SK-N-SH (cell line): Measurements from ENCODE around the gene ACSM2A. TPM values are rescaled to one million over a fixed set of nuclear protein-coding genes. Genes with fewer than 3 reads are reported as not detected.
"Not testable (repeated sequence)": the region's sequence is repeated elsewhere in the genome, so short reads cannot be mapped to it uniquely, and the experiment has no call there.

Experiments used
- CTCF ChIA-PET: fragments of 300-600, 350-600 bp; formaldehyde crosslinking; extraction: SDS; loops from one replicate; lab custom pipeline; 2021; lab: Yijun Ruan, JAX
- POLR2A ChIA-PET: fragments of 350-600 bp; sonication (Branson Sonifier 250); formaldehyde crosslinking; extraction: SDS; loops from one replicate; lab custom pipeline; 2020; ENCODE audit warnings: antibody characterized with exemption, inconsistent platforms; lab: Yijun Ruan, JAX
- DNase-seq: peaks from one replicate; pipeline ENCODE4 v3.0.0; 2012
- H2AFZ ChIP-seq: fragments of 200-600 bp; sonication (generic); 2 replicates; pipeline ENCODE4 v1.8.1; 2016; ENCODE audit warnings: antibody characterized with exemption, mild to moderate bottlenecking, low read depth
- H3F3A ChIP-seq: fragments of 200-600 bp; sonication (generic); replicated peaks from 2 replicates; pipeline ENCODE3; 2016; ENCODE audit warnings: antibody characterized with exemption, mild to moderate bottlenecking; ENCODE audit not compliant: insufficient read depth
- H3K27ac ChIP-seq, 2 experiments: fragments of 200-500 bp in 1 of 2; fragments of 200-600 bp in 1 of 2; sonication (Bioruptor generic) in 1 of 2; sonication (generic), shearing (Covaris generic) in 1 of 2; 2 replicates each; pipeline versions ENCODE4 v1.5.1 to v1.6.1; 2014 to 2016; ENCODE audit warnings: low read depth in 2 of 2, inconsistent platforms in 1 of 2, low read length in 1 of 2, mild to moderate bottlenecking in 1 of 2, mixed read lengths in 1 of 2
- H3K27me3 ChIP-seq: fragments of 200-600 bp; sonication (generic), shearing (Covaris generic); 2 replicates; pipeline ENCODE4 v1.6.1; 2016; ENCODE audit warnings: mixed run types; ENCODE audit not compliant: insufficient read depth
- H3K36me3 ChIP-seq, 2 experiments: fragments of 200-500 bp in 1 of 2; fragments of 200-600 bp in 1 of 2; sonication (Bioruptor generic) in 1 of 2; sonication (generic) in 1 of 2; replicated peaks in 1 of 2; 2 replicates each; pipeline versions ENCODE3 to v1.5.1; 2014 to 2016; ENCODE audit warnings: low read length in 1 of 2, mild to moderate bottlenecking in 1 of 2; ENCODE audit not compliant: insufficient read depth in 2 of 2, control insufficient read depth in 1 of 2
- H3K4me1 ChIP-seq, 2 experiments: fragments of 200-500 bp in 1 of 2; fragments of 200-600 bp in 1 of 2; sonication (Bioruptor generic) in 1 of 2; sonication (generic), shearing (Covaris generic) in 1 of 2; 2 replicates each; pipeline versions ENCODE4 v1.5.1 to v1.6.1; 2014 to 2016; ENCODE audit warnings: low read depth in 1 of 2, low read length in 1 of 2, mixed run types in 1 of 2; ENCODE audit not compliant: insufficient read depth in 2 of 2, control insufficient read depth in 1 of 2
- H3K4me2 ChIP-seq: fragments of 200-600 bp; sonication (generic), shearing (Covaris generic); 2 replicates; pipeline ENCODE4 v1.6.1; 2017; ENCODE audit warnings: mixed run types
- H3K4me3 ChIP-seq, 2 experiments: fragments of 200-500 bp in 1 of 2; fragments of 200-600 bp in 1 of 2; sonication (Bioruptor generic) in 1 of 2; sonication (generic), shearing (Covaris generic) in 1 of 2; 2 replicates each; pipeline versions ENCODE4 v1.5.1 to v1.8.1; 2014 to 2016; ENCODE audit warnings: low read depth in 2 of 2, inconsistent platforms in 1 of 2, low read length in 1 of 2, mild to moderate bottlenecking in 1 of 2, mixed read lengths in 1 of 2, moderate library complexity in 1 of 2
- H3K79me2 ChIP-seq: fragments of 200-600 bp; sonication (generic); 2 replicates; pipeline ENCODE4 v1.8.1; 2017; ENCODE audit warnings: mild to moderate bottlenecking; ENCODE audit not compliant: insufficient read depth
- H3K9ac ChIP-seq: fragments of 200-600 bp; sonication (generic); 2 replicates; pipeline ENCODE4 v1.6.1; 2017; ENCODE audit warnings: mixed run types
- H3K9me2 ChIP-seq: fragments of 200-600 bp; sonication (generic); 2 replicates; pipeline ENCODE4 v1.6.1; 2017; ENCODE audit warnings: mixed run types
- H3K9me3 ChIP-seq: fragments of 200-600 bp; sonication (generic); 2 replicates; pipeline ENCODE4 v1.6.1; 2017; ENCODE audit warnings: mixed run types, mild to moderate bottlenecking, moderate library complexity
- H4K20me1 ChIP-seq: fragments of 200-600 bp; sonication (generic); 2 replicates; pipeline ENCODE4 v1.6.1; 2017; ENCODE audit warnings: mild to moderate bottlenecking, mixed run types; ENCODE audit not compliant: insufficient read depth
- FOXM1 ChIP-seq: IDR thresholded peaks from 2 replicates; pipeline ENCODE4 v1.4.0; 2012; ENCODE audit warnings: low read depth, mild to moderate bottlenecking
- IRF3 ChIP-seq: fragments of 150-350 bp; IDR thresholded peaks from 2 replicates; pipeline ENCODE4 v1.6.1; 2016; ENCODE audit warnings: mild to moderate bottlenecking, low read depth, low read length
- MEF2A ChIP-seq: IDR thresholded peaks from 2 replicates; pipeline ENCODE4 v1.4.0; 2012; ENCODE audit warnings: low read depth, borderline replicate concordance
- MXI1 ChIP-seq: IDR thresholded peaks from 2 replicates; pipeline ENCODE4 v1.6.1; 2012; ENCODE audit warnings: mild to moderate bottlenecking, low read depth, low read length, improper control_type of control experiment
- NFIC ChIP-seq: IDR thresholded peaks from 2 replicates; pipeline ENCODE4 v1.4.0; 2012; ENCODE audit warnings: borderline replicate concordance
- POLR2AphosphoS5 ChIP-seq: IDR thresholded peaks from 2 replicates; pipeline ENCODE4 v1.6.1; 2012; ENCODE audit warnings: low read depth, low read length
- RCOR1 ChIP-seq: fragments of 150-350 bp; IDR thresholded peaks from 2 replicates; pipeline ENCODE4 v1.6.1; 2017; ENCODE audit warnings: antibody characterized with exemption, low read length
- REST ChIP-seq: IDR thresholded peaks from 2 replicates; pipeline ENCODE4 v1.6.1; 2012; ENCODE audit warnings: mild to moderate bottlenecking, low read depth, low read length, moderate library complexity
- RXRA ChIP-seq: IDR thresholded peaks from 2 replicates; pipeline ENCODE4 v1.4.0; 2012; ENCODE audit warnings: low read depth, mild to moderate bottlenecking, borderline replicate concordance
- TEAD4 ChIP-seq: IDR thresholded peaks from 2 replicates; pipeline ENCODE4 v1.4.0; 2012; ENCODE audit warnings: mild to moderate bottlenecking, borderline replicate concordance; ENCODE audit not compliant: insufficient read depth
- YY1 ChIP-seq: IDR thresholded peaks from 2 replicates; pipeline ENCODE4 v1.4.0; 2012; ENCODE audit warnings: low read depth, mild to moderate bottlenecking
- WGBS: methylation state at CpG from one replicate; pipeline ENCODE4 v1.1.6; 2017; ENCODE audit warnings: low lambda C conversion rate; 5-methylcytosine and 5-hydroxymethylcytosine counted together
- polyA plus RNA-seq, 3 experiments: library from polyadenylated mRNA; depleted of rRNA; stranded (reverse); fragments of >200 nt; gene quantifications; 2 replicates each; pipeline ENCODE4 v1.2.3, GENCODE V29; 2012

The ACSM2A gene
- polyA plus RNA-seq, 1 of the 3 experiments (the other 2 are of a cell fraction), result not detected

GRCh38 chr16:20441191-20441590, 10.1 kb upstream of the ACSM2A start:
- H3K4me1 ChIP-seq, result no peaks in the 10 kb centered on the region
- POLR2A ChIA-PET, result no interaction called here
- TF ChIP-seq NFIC (no peak), YY1 (no peak), FOXM1 (no peak), MXI1 (no peak), REST (no peak), POLR2AphosphoS5 (no peak), TEAD4 (no peak), RXRA (no peak), RCOR1 (no peak), MEF2A (no peak), IRF3 (no peak)
- no peaks in the 10 kb centered on the region for H3K9me3 ChIP-seq
- H3K4me3 ChIP-seq, result no peak overlapping the region
- H2AFZ ChIP-seq, result no peak overlapping the region
- no peaks in the 10 kb centered on the region for H3K9me2 ChIP-seq
- H3K36me3 ChIP-seq, result no peaks in the 10 kb centered on the region
- CTCF ChIA-PET, result no interaction called here
- H4K20me1 ChIP-seq, result no peaks in the 10 kb centered on the region
- 3% methylated on average over 3 of the region's 3 CpGs for WGBS
- no peak for DNase-seq
- no peaks in the 10 kb centered on the region for H3K27me3 ChIP-seq
- peak overlapping the region in 1 of 2 experiments; percentile 79; a peak in 2 of 4 replicates for H3K27ac ChIP-seq
- no peak overlapping the region for H3K4me2 ChIP-seq
- H3K79me2 ChIP-seq, result no peaks in the 10 kb centered on the region
- peak overlapping the region; percentile 33; the same call in 1 of the 2 replicates for H3K9ac ChIP-seq
- peaks cover 12% of the 10 kb centered on the region for H3F3A ChIP-seq

GRCh38 chr16:20441859-20442258, 9.5 kb upstream of the ACSM2A start:
- DNase-seq, H3K79me2 ChIP-seq, H3K4me1 ChIP-seq, H3K4me2 ChIP-seq, H3K27me3 ChIP-seq, H2AFZ ChIP-seq, H4K20me1 ChIP-seq, CTCF ChIA-PET, POLR2A ChIA-PET, H3K36me3 ChIP-seq, H3K9me3 ChIP-seq, H3K4me3 ChIP-seq, H3K9me2 ChIP-seq, H3K9ac ChIP-seq: not testable (repeated sequence)
- Histone ChIP-seq H3F3A (peaks cover 12% of the 10 kb centered on the region), H3K27ac (peak overlapping the region in 1 of 2 experiments; percentile 79; a peak in 1 of 4 replicates)
- 43% methylated on average over 2 of the region's 4 CpGs for WGBS

GRCh38 chr16:20446652-20447393, 4.5 kb upstream of the ACSM2A start:
- DNase-seq, H3K4me2 ChIP-seq, H3F3A ChIP-seq, H3K27me3 ChIP-seq, H3K4me1 ChIP-seq, H3K9me2 ChIP-seq, CTCF ChIA-PET, H3K4me3 ChIP-seq, H3K27ac ChIP-seq, H2AFZ ChIP-seq, POLR2A ChIA-PET, H3K9ac ChIP-seq, H3K9me3 ChIP-seq, H4K20me1 ChIP-seq, H3K36me3 ChIP-seq, H3K79me2 ChIP-seq: not testable (repeated sequence)
- WGBS, result no CpG with 5 or more reads among the region's 3 CpGs

GRCh38 chr16:20453633-20454032, 2.3 kb downstream of the ACSM2A start:
- H3F3A ChIP-seq, H3K4me1 ChIP-seq, H3K9me2 ChIP-seq, H2AFZ ChIP-seq, H3K79me2 ChIP-seq, H3K36me3 ChIP-seq, H3K9me3 ChIP-seq, POLR2A ChIA-PET, DNase-seq, CTCF ChIA-PET, H3K9ac ChIP-seq, H3K4me2 ChIP-seq, H3K27ac ChIP-seq, H3K4me3 ChIP-seq, H4K20me1 ChIP-seq, H3K27me3 ChIP-seq: not testable (repeated sequence)
- WGBS, result 13% methylated on average over 3 of the region's 5 CpGs
